Left ventricle myocardium inferior (tissue), 1 donor: ENCODE data around the gene GPT2. TPM values are rescaled to one million over a fixed set of nuclear protein-coding genes. Genes with fewer than 3 reads are reported as not detected.

ENCODE experiments used
- DNase-seq: peaks from one replicate; pipeline ENCODE4 v3.0.0-alpha.2; 2020
- H3K27ac ChIP-seq: fragments of 200-600 bp; replicated peaks from 2 replicates; pipeline ENCODE4 v1.8.0; 2021
- H3K27me3 ChIP-seq: fragments of 200-600 bp; 2 replicates; pipeline ENCODE4 v1.8.0; 2021; ENCODE audit warnings: low read depth
- H3K36me3 ChIP-seq: fragments of 200-600 bp; 2 replicates; pipeline ENCODE4 v1.8.0; 2021
- H3K4me1 ChIP-seq: fragments of 200-600 bp; 2 replicates; pipeline ENCODE4 v1.8.0; 2021
- H3K4me3 ChIP-seq: fragments of 200-600 bp; 2 replicates; pipeline ENCODE4 v1.8.0; 2021; ENCODE audit warnings: mild to moderate bottlenecking, moderate library complexity
- H3K9me3 ChIP-seq: fragments of 200-600 bp; replicated peaks from 2 replicates; pipeline ENCODE4 v1.8.0; 2021
- CTCF ChIP-seq: fragments of 200-600 bp; IDR thresholded peaks from 2 replicates; pipeline ENCODE4 v1.8.0; 2021; ENCODE audit warnings: antibody characterized with exemption, mild to moderate bottlenecking, borderline replicate concordance
- intact Hi-C: fragments of 100-400 bp; cut with micrococcal nuclease; formaldehyde crosslinking; loops from one replicate; pipeline ENCODE4 v1.11.0; 2022
- total RNA-seq: library from RNA; stranded (reverse); fragmentation: NEBNext Ultra II Directional; extraction: Animal tissue kit (Norgen Biotek cat#: 25700); gene quantifications from one replicate; pipeline ENCODE4 v1.2.1, GENCODE V29; 2021
- donor health status: DM: no; HTN: yes; CAD: no; lungs with severe emphysema.

The GPT2 gene
- total RNA-seq, 1 donor from 2014 or later, result 17.8 TPM

- Histone ChIP-seq H3K4me3 (peak within 1 kb of the TSS; percentile 87), H3K27ac (peak within 1 kb of the TSS; percentile 98), H3K4me1 (peaks cover 62% of the 10 kb centered on the region), H3K36me3 (peaks cover 29% of the 10 kb centered on the region), H3K27me3 (no peaks in the 10 kb centered on the region), H3K9me3 (no peaks in the 10 kb centered on the region)
- peak; percentile 93 for DNase-seq
- TF ChIP-seq CTCF, result peak; percentile 29
- intact Hi-C loops, result no loop called here
Observed at GRCh38 chr16:46973207-46973995, 89.2 kb downstream of the GPT2 start, which contains the start of gene DNAJA2. Gene DNAJA2 (minus strand): TSS chr16:46973674. CDS start chr16:46973572, 102 bp downstream.

GRCh38 chr16:46973996-46974324 lies 89.8 kb downstream of the GPT2 start:
- intact Hi-C loops, result no loop called here
- H3K4me1 ChIP-seq, result peaks cover 57% of the 10 kb centered on the region
- no peak for TF ChIP-seq CTCF

GRCh38 chr16:46974352-46974751 lies 90.2 kb downstream of the GPT2 start:
- Histone ChIP-seq H3K27me3 (no peaks in the 10 kb centered on the region), H3K4me3 (peak overlapping the region; percentile 87), H3K9me3 (no peaks in the 10 kb centered on the region), H3K4me1 (peaks cover 53% of the 10 kb centered on the region), H3K27ac (peak overlapping the region; percentile 98), H3K36me3 (peaks cover 19% of the 10 kb centered on the region)
- intact Hi-C loops, result no loop called here
- TF ChIP-seq CTCF, result no peak
- DNase-seq, result no peak

More at GRCh38 chr16:46973996-46974324, 89.8 kb downstream of the GPT2 start:
- H3K27me3 ChIP-seq, result no peaks in the 10 kb centered on the region
- peak overlapping the region; percentile 98 for H3K27ac ChIP-seq
- H3K36me3 ChIP-seq, result peaks cover 23% of the 10 kb centered on the region
- no peak for DNase-seq
- H3K9me3 ChIP-seq, result no peaks in the 10 kb centered on the region
- H3K4me3 ChIP-seq, result peak overlapping the region; percentile 87

GRCh38 chr16:46975165-46975564 lies 91.0 kb downstream of the GPT2 start:
- Histone ChIP-seq H3K27me3 (no peaks in the 10 kb centered on the region), H3K4me3 (no peak overlapping the region), H3K36me3 (peaks cover 16% of the 10 kb centered on the region), H3K9me3 (no peaks in the 10 kb centered on the region), H3K27ac (no peak overlapping the region), H3K4me1 (peaks cover 45% of the 10 kb centered on the region)
- TF ChIP-seq CTCF, result no peak
- intact Hi-C loops, result no loop called here
- DNase-seq, result no peak

GRCh38 chr16:46975908-46976470 lies 91.8 kb downstream of the GPT2 start:
- TF ChIP-seq CTCF, result no peak
- DNase-seq, result no peak
- Histone ChIP-seq H3K4me3 (no peak overlapping the region), H3K4me1 (peaks cover 37% of the 10 kb centered on the region), H3K27ac (no peak overlapping the region), H3K9me3 (no peaks in the 10 kb centered on the region), H3K27me3 (no peaks in the 10 kb centered on the region), H3K36me3 (peaks cover 8% of the 10 kb centered on the region)
- intact Hi-C loops, result no loop called here
